HG03558 (cell line): ENCODE results near the gene UQCRFS1.
"Not testable (repeated sequence)": the region's sequence is repeated elsewhere in the genome, so short reads cannot be mapped to it uniquely, and the experiment has no call there.

ENCODE experiments used
- ATAC-seq: cut with Tn5 transposase; IDR thresholded peaks from one replicate; pipeline ENCODE4 v1.9.1; 2021; ENCODE audit warnings: moderate number of reproducible peaks; ENCODE audit not compliant: unreplicated experiment; ENCODE audit errors: extremely low read depth

UQCRFS1 gene

GRCh38 chr19:29216021-29216420, 3.1 kb upstream of the UQCRFS1 start:
- no peak for ATAC-seq

GRCh38 chr19:29215322-29215845, 2.4 kb upstream of the UQCRFS1 start:
- no peak for ATAC-seq

GRCh38 chr19:29214411-29214810, 1.5 kb upstream of the UQCRFS1 start:
- no peak for ATAC-seq

GRCh38 chr19:29212356-29212647, 649 bp downstream of the UQCRFS1 start:
- no peak for ATAC-seq

- no peak for ATAC-seq
These were observed 1.2 kb downstream of the UQCRFS1 start for GRCh38 chr19:29211562-29212355.

- not testable (repeated sequence) for ATAC-seq
These were observed 1.9 kb downstream of the UQCRFS1 start for GRCh38 chr19:29211041-29211440.

- not testable (repeated sequence) for ATAC-seq
These were observed 2.4 kb downstream of the UQCRFS1 start for GRCh38 chr19:29210502-29210901.

GRCh38 chr19:29207403-29208187, 5.4 kb downstream of the UQCRFS1 start:
- ATAC-seq, result not testable (repeated sequence)

- ATAC-seq, result no peak
These were observed 6.5 kb downstream of the UQCRFS1 start for GRCh38 chr19:29206453-29206852.

- ATAC-seq, result no peak
These were observed 10.7 kb downstream of the UQCRFS1 start for GRCh38 chr19:29202281-29202680.

- no peak for ATAC-seq
These were observed 11.1 kb downstream of the UQCRFS1 start for GRCh38 chr19:29201855-29202254.

GRCh38 chr19:29194658-29195057, 18.3 kb downstream of the UQCRFS1 start:
- ATAC-seq, result no peak

- ATAC-seq, result no peak
These were observed 19.8 kb downstream of the UQCRFS1 start for GRCh38 chr19:29193155-29193554.

GRCh38 chr19:29191005-29191404, 21.9 kb downstream of the UQCRFS1 start:
- ATAC-seq, result no peak

GRCh38 chr19:29189033-29189360, 24.0 kb downstream of the UQCRFS1 start:
- no peak for ATAC-seq

- no peak for ATAC-seq
These were observed 24.5 kb downstream of the UQCRFS1 start for GRCh38 chr19:29188289-29189032.

GRCh38 chr19:29187676-29188075, 25.3 kb downstream of the UQCRFS1 start:
- no peak for ATAC-seq

- ATAC-seq, result no peak
These were observed 27.5 kb downstream of the UQCRFS1 start for GRCh38 chr19:29185427-29185826.

- ATAC-seq, result no peak
These were observed 35.8 kb downstream of the UQCRFS1 start for GRCh38 chr19:29176981-29177754.

- no peak for ATAC-seq
These were observed 39.1 kb downstream of the UQCRFS1 start for GRCh38 chr19:29173896-29174295.
